GM23248 (cell line): ENCODE data around the gene EEF1G. TPM values are rescaled to one million over a fixed set of nuclear protein-coding genes. Genes with fewer than 3 reads are reported as not detected.
A peak's percentile ranks its signal among the peaks of the same experiment; 100 is the strongest.

Source experiments
- DNase-seq: peaks from one replicate; pipeline ENCODE4 v3.0.0-alpha.2; 2015
- H2AFZ ChIP-seq: fragments of 200-600 bp; sonication (generic); 2 replicates; pipeline ENCODE4 v1.6.1; 2016; ENCODE audit warnings: antibody characterized with exemption
- H3F3A ChIP-seq: fragments of 200-600 bp; sonication (generic); 2 replicates; pipeline ENCODE4 v1.6.1; 2016; ENCODE audit warnings: mild to moderate bottlenecking, antibody characterized with exemption, mixed run types; ENCODE audit not compliant: insufficient read depth
- H3K27ac ChIP-seq: fragments of 200-600 bp; sonication (generic); 2 replicates; pipeline ENCODE4 v1.5.1; 2016; ENCODE audit warnings: mild to moderate bottlenecking
- H3K27me3 ChIP-seq: fragments of 200-600 bp; sonication (generic); replicated peaks from 2 replicates; pipeline ENCODE4 v1.6.1; 2016; ENCODE audit warnings: mild to moderate bottlenecking; ENCODE audit not compliant: insufficient read depth
- H3K36me3 ChIP-seq: fragments of 200-600 bp; sonication (generic); 2 replicates; pipeline ENCODE4 v1.6.1; 2016; ENCODE audit warnings: low read depth, mild to moderate bottlenecking
- H3K4me1 ChIP-seq: fragments of 200-600 bp; sonication (generic); 2 replicates; pipeline ENCODE4 v1.6.1; 2016; ENCODE audit warnings: mild to moderate bottlenecking; ENCODE audit not compliant: insufficient read depth
- H3K4me2 ChIP-seq: fragments of 200-600 bp; sonication (generic); one replicate; pipeline ENCODE4 v1.6.1; 2016; ENCODE audit warnings: mild to moderate bottlenecking; ENCODE audit not compliant: unreplicated experiment
- H3K4me3 ChIP-seq: fragments of 200-600 bp; sonication (generic); 2 replicates; pipeline ENCODE4 v1.5.1; 2016; ENCODE audit warnings: mild to moderate bottlenecking
- H3K79me2 ChIP-seq: fragments of 200-600 bp; sonication (generic); 2 replicates; pipeline ENCODE4 v1.6.1; 2016; ENCODE audit warnings: mild to moderate bottlenecking; ENCODE audit not compliant: insufficient read depth
- H3K9ac ChIP-seq: fragments of 200-600 bp; sonication (generic); 2 replicates; pipeline ENCODE4 v1.6.1; 2016; ENCODE audit warnings: mild to moderate bottlenecking
- H3K9me2 ChIP-seq: fragments of 200-600 bp; sonication (generic); 2 replicates; pipeline ENCODE4 v1.6.1; 2016; ENCODE audit warnings: mixed run types, mild to moderate bottlenecking, moderate library complexity; ENCODE audit not compliant: insufficient read depth
- H3K9me3 ChIP-seq: fragments of 200-600 bp; sonication (generic); one replicate; pipeline ENCODE4 v1.6.1; 2017; ENCODE audit warnings: low read depth
- H4K20me1 ChIP-seq: fragments of 200-600 bp; sonication (generic); 2 replicates; pipeline ENCODE4 v1.6.0; 2016; ENCODE audit not compliant: insufficient read depth
- EZH2 ChIP-seq: fragments of 200-600 bp; sonication (generic); IDR thresholded peaks from 2 replicates; pipeline ENCODE4 v1.6.1; 2018; ENCODE audit warnings: antibody characterized with exemption, mild to moderate bottlenecking; ENCODE audit not compliant: insufficient read depth, poor library complexity, severe bottlenecking
- EZH2phosphoT487 ChIP-seq: fragments of 200-600 bp; sonication (generic); IDR thresholded peaks from 2 replicates; pipeline ENCODE4 v1.6.1; 2018; ENCODE audit warnings: antibody characterized with exemption, moderate library complexity, mild to moderate bottlenecking, low read depth; ENCODE audit not compliant: insufficient read depth
- WGBS, 2 experiments: methylation state at CpG; one replicate each; pipeline ENCODE4 v1.1.6; 2015 to 2017; ENCODE audit warnings: low lambda C conversion rate in 2 of 2, low coverage in 1 of 2; ENCODE audit errors: missing lambda C conversion rate in 2 of 2; 5-methylcytosine and 5-hydroxymethylcytosine counted together
- in situ Hi-C: fragments of 300-500 bp; cut with MboI; formaldehyde crosslinking; loops from 2 replicates; pipeline ENCODE4 v1.15.0; 2020
- polyA plus RNA-seq: library from polyadenylated mRNA; unstranded; fragments of >200 nt; fragmentation: Nextera tagmentation; extraction: Ambion mirVana; gene quantifications from 2 replicates; pipeline ENCODE4 v1.2.1, GENCODE V29; 2016
- total RNA-seq: library from RNA; depleted of rRNA; stranded (reverse); fragments of >200 nt; shearing (Covaris generic); gene quantifications from 2 replicates; pipeline ENCODE4 v1.2.3, GENCODE V29; 2014

EEF1G gene
- total and polyA plus RNA-seq, 2 experiments from 2014 or later: 533 to 1,677 TPM

DNA sequence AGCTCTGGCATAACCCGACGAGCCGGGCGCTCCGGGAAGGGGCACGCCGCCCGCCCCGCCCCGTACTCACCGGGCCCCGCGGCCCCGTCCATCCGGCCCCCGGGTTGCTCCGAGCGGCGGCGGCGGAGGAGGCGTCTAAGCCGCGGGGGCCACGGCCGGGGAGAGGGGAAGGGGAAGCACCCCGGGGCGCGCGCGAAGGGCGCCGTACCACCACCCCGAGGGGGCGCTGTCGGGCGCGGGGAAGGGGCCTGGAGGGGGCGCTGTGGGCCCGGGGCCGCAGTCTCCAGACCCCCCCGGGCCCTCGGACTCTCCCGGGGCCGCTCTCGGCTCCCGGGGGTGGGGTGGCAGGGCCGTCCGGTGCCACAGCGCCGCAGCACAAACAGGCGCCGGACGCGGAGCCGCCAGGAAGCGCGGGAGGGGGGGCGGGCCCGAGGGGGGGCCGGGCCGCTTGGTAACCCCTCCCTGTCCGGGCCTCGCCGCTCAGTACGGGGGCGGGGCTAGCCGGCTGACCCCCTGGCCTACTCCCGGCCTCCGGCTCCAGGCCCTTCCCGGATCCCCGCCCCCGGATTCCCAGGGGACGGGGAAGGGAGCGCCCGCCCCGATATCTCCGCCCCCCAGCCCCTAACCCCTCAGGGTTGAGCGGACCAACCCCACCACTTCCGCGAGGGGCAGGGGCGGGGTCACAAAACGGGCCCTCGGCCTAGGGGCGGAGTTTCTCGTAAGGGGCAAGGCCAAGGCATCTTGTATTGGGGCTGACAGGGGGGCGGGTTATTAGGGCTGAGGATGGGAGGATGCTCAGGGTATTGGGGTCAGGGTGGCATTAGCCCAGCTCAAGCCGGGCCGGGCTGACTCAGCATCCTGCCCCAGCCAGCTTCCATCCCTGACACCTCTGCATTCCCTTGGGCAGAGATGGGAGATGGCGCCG, 38.9 kb upstream of the EEF1G start, which contains the start of the genes EML3 and ROM1:
Gene EML3 (minus strand): TSS at position 410 of the 925 bp plus-strand sequence. CDS start 318 bp downstream, at position 92.
Gene ROM1 (plus strand): TSS at position 892 of the 925 bp plus-strand sequence. CDS start 25 bp downstream, at position 917.
- Histone ChIP-seq H2AFZ (peak within 1 kb of the TSS; percentile 80), H3F3A (peaks cover 9% of the 10 kb centered on the region; the same call in 1 of the 2 replicates), H3K9me3 (no peaks in the 10 kb centered on the region), H3K27me3 (no peaks in the 10 kb centered on the region), H3K4me1 (peaks cover 5% of the 10 kb centered on the region; the same call in 1 of the 2 replicates), H4K20me1 (no peaks in the 10 kb centered on the region), H3K36me3 (peaks cover 3% of the 10 kb centered on the region; the same call in 1 of the 2 replicates), H3K79me2 (peaks cover 30% of the 10 kb centered on the region), H3K9me2 (no peaks in the 10 kb centered on the region), H3K9ac (peak within 1 kb of the TSS; percentile 82), H3K4me3 (peak within 1 kb of the TSS; percentile 83), H3K27ac (peak within 1 kb of the TSS; percentile 67), H3K4me2 (peak within 1 kb of the TSS; percentile 79)
- 0 to 6% methylated on average over 11 to 48 of the region's 91 CpGs for WGBS, 2 experiments
- in situ Hi-C loops: no loop called here
- TF ChIP-seq EZH2 (no peak), EZH2phosphoT487 (no peak)
- peak; percentile 87 for DNase-seq

DNA sequence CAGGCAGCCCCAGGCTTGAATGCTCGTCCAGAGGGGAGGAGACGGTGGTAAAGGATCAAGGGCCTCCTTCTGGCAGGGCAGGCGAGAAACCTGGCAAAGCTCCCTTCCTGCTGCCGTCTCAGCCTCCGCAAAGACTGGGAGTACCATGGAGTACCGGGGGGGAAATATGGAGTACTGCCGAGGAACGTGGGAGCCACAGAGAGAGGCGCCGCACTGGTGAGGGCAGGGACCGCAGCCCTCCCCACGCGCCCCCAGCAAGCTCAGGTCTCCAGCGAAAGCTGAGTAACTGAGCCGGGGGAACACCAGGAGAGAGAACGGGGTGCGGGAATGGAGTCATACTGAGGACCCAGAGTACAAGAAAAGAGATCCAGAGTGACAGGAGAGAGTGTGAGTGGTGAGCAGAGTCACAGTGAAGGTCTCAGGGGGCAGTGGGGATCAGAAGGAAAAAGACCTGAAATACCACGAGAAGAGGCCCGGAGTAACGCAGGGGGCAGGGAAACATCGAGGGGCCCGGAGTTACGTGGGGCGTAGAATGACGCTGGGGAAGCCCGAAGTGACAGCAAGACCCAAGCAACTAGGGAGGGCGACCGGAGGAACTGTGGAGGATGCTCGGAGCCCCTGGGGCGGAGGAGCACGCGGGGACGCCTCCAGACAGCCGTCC, 38.1 kb upstream of the EEF1G start:
- Histone ChIP-seq H3K4me1 (peaks cover 5% of the 10 kb centered on the region; the same call in 1 of the 2 replicates), H3F3A (peaks cover 9% of the 10 kb centered on the region; the same call in 1 of the 2 replicates), H4K20me1 (no peaks in the 10 kb centered on the region), H3K4me3 (peak overlapping the region; percentile 83), H3K9me2 (no peaks in the 10 kb centered on the region), H3K9me3 (no peaks in the 10 kb centered on the region), H3K9ac (peak overlapping the region; percentile 82), H3K79me2 (peaks cover 30% of the 10 kb centered on the region), H3K36me3 (peaks cover 4% of the 10 kb centered on the region; the same call in 1 of the 2 replicates), H3K27ac (peak overlapping the region; percentile 67), H3K27me3 (no peaks in the 10 kb centered on the region), H2AFZ (peak overlapping the region; percentile 80), H3K4me2 (peak overlapping the region; percentile 79)
- DNase-seq: peak; percentile 87
- TF ChIP-seq EZH2phosphoT487: no peak
- TF ChIP-seq EZH2: no peak
- WGBS, 2 experiments: 0 to 2% methylated on average over 30 to 34 of the region's 34 CpGs
- in situ Hi-C loops: no loop called here

DNA sequence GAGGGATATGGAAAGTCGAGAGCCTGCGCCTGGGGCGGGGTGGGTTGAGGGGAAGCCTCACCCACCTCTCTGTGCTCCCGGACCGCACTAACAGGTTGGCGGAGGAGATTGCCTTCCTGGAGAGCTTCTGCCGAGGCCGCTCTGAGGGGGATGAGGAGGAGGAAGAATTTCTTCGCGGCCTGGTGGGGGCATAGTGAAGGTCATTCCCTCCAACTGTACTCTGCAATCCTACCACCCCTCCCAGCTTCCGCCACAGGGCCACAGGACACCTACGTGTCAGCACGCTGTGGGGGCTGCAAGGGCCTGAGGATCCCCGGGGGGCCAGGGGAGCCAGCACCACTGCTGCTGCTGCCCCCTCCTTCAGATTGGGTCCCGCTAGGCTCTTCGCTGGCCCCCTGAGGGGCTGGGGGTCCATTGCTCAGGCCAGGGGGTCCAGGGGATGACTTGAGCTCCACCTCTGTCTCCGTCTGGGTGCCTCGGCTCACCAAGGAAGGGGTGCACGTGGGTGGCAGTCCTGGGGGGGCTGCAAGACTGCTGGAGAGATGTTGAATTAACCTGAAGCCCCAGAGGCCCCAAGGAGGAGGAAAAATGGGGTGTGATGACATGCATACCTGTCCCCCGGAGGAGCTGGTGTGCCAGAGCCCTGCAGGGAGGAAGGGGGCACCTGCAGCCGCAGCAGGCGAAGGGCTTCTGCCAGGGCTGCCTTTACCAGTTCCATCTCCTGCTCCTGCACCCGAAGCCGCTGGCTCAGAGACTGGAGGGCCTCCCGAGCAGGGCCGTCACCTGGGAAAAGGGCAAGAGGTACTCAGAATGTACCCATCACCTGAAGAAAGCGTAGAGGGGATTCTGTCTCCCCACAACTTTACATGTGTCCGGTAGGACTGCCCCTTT, 37.4 kb upstream of the EEF1G start:
- no peaks in the 10 kb centered on the region for H3K9me3 ChIP-seq
- no peak for DNase-seq
- 74% methylated on average over 23 to 28 of the region's 28 CpGs for WGBS, 2 experiments
- H3K27ac ChIP-seq: peak overlapping the region; percentile 67
- no peaks in the 10 kb centered on the region for H4K20me1 ChIP-seq
- peak overlapping the region; percentile 83 for H3K4me3 ChIP-seq
- H3K4me1 ChIP-seq: peaks cover 5% of the 10 kb centered on the region; the same call in 1 of the 2 replicates
- in situ Hi-C loops: no loop called here
- H3K9ac ChIP-seq: peak overlapping the region; percentile 82
- H2AFZ ChIP-seq: peak overlapping the region; percentile 80; the same call in 1 of the 2 replicates
- peaks cover 30% of the 10 kb centered on the region for H3K79me2 ChIP-seq
- no peaks in the 10 kb centered on the region for H3K27me3 ChIP-seq
- H3K36me3 ChIP-seq: peaks cover 4% of the 10 kb centered on the region; the same call in 1 of the 2 replicates
- TF ChIP-seq EZH2: no peak
- TF ChIP-seq EZH2phosphoT487: no peak
- peaks cover 9% of the 10 kb centered on the region; the same call in 1 of the 2 replicates for H3F3A ChIP-seq
- peak overlapping the region; percentile 79 for H3K4me2 ChIP-seq
- no peaks in the 10 kb centered on the region for H3K9me2 ChIP-seq
